NCI-H345 (cell line): ENCODE measurements around the gene BLOC1S4.

Experiments used
- DNase-seq: peaks from one replicate; lab custom pipeline; 2025; lab: John Stamatoyannopoulos, UW

Gene BLOC1S4

GRCh38 chr4:6764976-6765620, 49.1 kb downstream of the BLOC1S4 start:
- DNase-seq: no peak

- DNase-seq: no peak
Observed at GRCh38 chr4:6765703-6766102, 49.7 kb downstream of the BLOC1S4 start.
